NB4 (cell line): Measurements from ENCODE around the gene STUM.

Experiments
- DNase-seq: peaks from one replicate; pipeline ENCODE4 v3.0.0; 2010; ENCODE audit warnings: low read depth
- H3K4me3 ChIP-seq: one replicate; pipeline ENCODE4 v1.5.1; 2011; ENCODE audit warnings: mild to moderate bottlenecking, low read depth, low read length, moderate library complexity
- CTCF ChIP-seq: IDR thresholded peaks from one replicate; pipeline ENCODE4 v1.5.1; 2012; ENCODE audit warnings: low read depth, low read length
- MAX ChIP-seq: IDR thresholded peaks from 2 replicates; pipeline ENCODE4 v1.6.1; 2011; ENCODE audit warnings: low read depth, low read length
- MYC ChIP-seq: IDR thresholded peaks from 2 replicates; pipeline ENCODE4 v1.6.1; 2011; ENCODE audit warnings: low read depth, low read length
- POLR2A ChIP-seq: IDR thresholded peaks from 2 replicates; pipeline ENCODE4 v1.6.1; 2011; ENCODE audit warnings: mild to moderate bottlenecking; ENCODE audit not compliant: insufficient read length; ENCODE audit errors: extremely low read depth

STUM gene

GRCh38 chr1:226649244-226649643 lies 100.7 kb downstream of the STUM start:
- H3K4me3 ChIP-seq = no peak overlapping the region
- TF ChIP-seq MYC (no peak), MAX (no peak), POLR2A (no peak), CTCF (no peak)
- DNase-seq = no peak

- no peak overlapping the region for H3K4me3 ChIP-seq
- no peak for TF ChIP-seq MYC
- TF ChIP-seq CTCF = peak; percentile 18
- TF ChIP-seq MAX = peak; percentile 42; the same call in 1 of the 2 replicates
- no peak for TF ChIP-seq POLR2A
- DNase-seq = peak; percentile 64
These were observed 101.2 kb downstream of the STUM start for GRCh38 chr1:226649780-226650179.

GRCh38 chr1:226650236-226650841 lies 101.8 kb downstream of the STUM start:
- H3K4me3 ChIP-seq = no peak overlapping the region
- TF ChIP-seq MAX (no peak), POLR2A (no peak), MYC (no peak), CTCF (no peak)
- no peak for DNase-seq

- no peak overlapping the region for H3K4me3 ChIP-seq
- TF ChIP-seq MAX (no peak), CTCF (no peak), POLR2A (no peak), MYC (no peak)
- DNase-seq = no peak
These were observed 102.6 kb downstream of the STUM start for GRCh38 chr1:226651041-226651731.

- no peak overlapping the region for H3K4me3 ChIP-seq
- DNase-seq = no peak
- TF ChIP-seq MAX (no peak), CTCF (no peak), MYC (no peak), POLR2A (no peak)
These were observed 103.2 kb downstream of the STUM start for GRCh38 chr1:226651732-226652105.
